HCT116 (cell line): ENCODE results near the gene BTBD16. TPM values are rescaled to one million over a fixed set of nuclear protein-coding genes. Genes with fewer than 3 reads are reported as not detected.

Source experiments
- ATAC-seq: fragments of 200-7000 bp; cut with Tn5 transposase; 2 replicates; pipeline ENCODE4 v1.9.1; 2020; ENCODE audit warnings: mild to moderate bottlenecking, moderate library complexity
- BruUV-seq: library from RNA; stranded (reverse); fragments of 400-500 nt; replicated peaks from 2 replicates; lab custom pipeline; 2021; lab: Mats Ljungman, UMichigan
- CTCF ChIA-PET: fragments of 300-600 bp; sonication (Branson Sonifier 250); formaldehyde crosslinking; loops from one replicate; lab custom pipeline; 2021; ENCODE audit warnings: antibody characterized with exemption; lab: Charles Lee
- POLR2A ChIA-PET: fragments of 300-600, 350-600 bp; sonication (Branson Sonifier 250); formaldehyde crosslinking; loops from one replicate; lab custom pipeline; 2021; ENCODE audit warnings: antibody characterized with exemption; lab: Charles Lee
- RAD21 ChIA-PET, 2 experiments: fragments of 300-600 bp; sonication (Branson Sonifier 250); formaldehyde crosslinking; loops; one replicate each; lab custom pipeline; 2023; ENCODE audit warnings: low total read pairs in 2 of 2; ENCODE audit not compliant: uncharacterized antibody in 2 of 2, unreplicated experiment in 2 of 2, low non-redundant PET in 1 of 2; lab: Charles Lee
- DNase-seq: peaks from one replicate; pipeline ENCODE4 v3.0.0-alpha.2; 2010; ENCODE audit warnings: low read depth, low spot score
- H2AFZ ChIP-seq: fragments of 200-600 bp; shearing (Covaris generic), sonication (generic); 2 replicates; pipeline ENCODE4 v1.6.1; 2017; ENCODE audit warnings: low read depth, mixed run types, mixed read lengths, antibody characterized with exemption, low read length; ENCODE audit not compliant: poor library complexity, severe bottlenecking
- H3K27ac ChIP-seq: 2 replicates; pipeline ENCODE4 v1.5.1; 2012; ENCODE audit warnings: low read depth, low read length
- H3K27me3 ChIP-seq: fragments of 200-600 bp; sonication (generic); 2 replicates; pipeline ENCODE4 v1.6.1; 2016; ENCODE audit warnings: mixed run types, low read length, mixed read lengths; ENCODE audit not compliant: insufficient read depth
- H3K36me3 ChIP-seq, 2 experiments: fragments of 200-500 bp in 1 of 2; fragments of 200-600 bp in 1 of 2; sonication (Bioruptor generic) in 1 of 2; sonication (generic) in 1 of 2; 2 replicates each; pipeline versions ENCODE4 v1.5.1 to v1.6.1; 2014 to 2016; ENCODE audit warnings: low read length in 2 of 2, inconsistent platforms in 1 of 2, mixed read lengths in 1 of 2, mixed run types in 1 of 2; ENCODE audit not compliant: insufficient read depth in 2 of 2, control insufficient read depth in 1 of 2
- H3K4me1 ChIP-seq, 2 experiments: fragments of 200-600 bp in 1 of 2; sonication (generic) in 1 of 2; 2 replicates each; pipeline versions ENCODE4 v1.5.1 to v1.6.1; 2012 to 2017; ENCODE audit warnings: low read length in 2 of 2, inconsistent platforms in 1 of 2, mild to moderate bottlenecking in 1 of 2, mixed read lengths in 1 of 2, mixed run types in 1 of 2, moderate library complexity in 1 of 2; ENCODE audit not compliant: insufficient read depth in 2 of 2, control insufficient read depth in 1 of 2
- H3K4me2 ChIP-seq: fragments of 200-600 bp; sonication (generic); 2 replicates; pipeline ENCODE4 v1.6.1; 2017; ENCODE audit warnings: mixed run types, low read length, mixed read lengths
- H3K4me3 ChIP-seq, 2 experiments: fragments of 200-600 bp in 1 of 2; sonication (generic) in 1 of 2; replicated peaks in 1 of 2; 2 replicates each; pipeline ENCODE4 v1.5.1; 2011 to 2016; ENCODE audit warnings: low read length in 2 of 2, control low read depth in 1 of 2, low read depth in 1 of 2, mild to moderate bottlenecking in 1 of 2, mixed read lengths in 1 of 2, mixed run types in 1 of 2
- H3K79me2 ChIP-seq: fragments of 200-600 bp; sonication (generic); 2 replicates; pipeline ENCODE4 v1.6.1; 2017; ENCODE audit warnings: mild to moderate bottlenecking, mixed run types, low read length, moderate library complexity, mixed read lengths; ENCODE audit not compliant: insufficient read depth
- H3K9ac ChIP-seq: fragments of 200-600 bp; sonication (generic); 2 replicates; pipeline ENCODE4 v1.6.1; 2016; ENCODE audit warnings: low read length, mixed read lengths
- H3K9me2 ChIP-seq: fragments of 200-600 bp; sonication (generic), shearing (Covaris generic); 2 replicates; pipeline ENCODE4 v1.6.1; 2017; ENCODE audit warnings: mixed run types, mild to moderate bottlenecking, moderate library complexity; ENCODE audit not compliant: insufficient read depth
- H3K9me3 ChIP-seq, 2 experiments: fragments of 200-500 bp in 1 of 2; fragments of 200-600 bp in 1 of 2; sonication (Bioruptor generic) in 1 of 2; sonication (generic) in 1 of 2; 2 replicates each; pipeline ENCODE4 v1.6.1; 2014 to 2017; ENCODE audit warnings: low read length in 2 of 2, mixed read lengths in 2 of 2, inconsistent platforms in 1 of 2, low read depth in 1 of 2, mild to moderate bottlenecking in 1 of 2, mixed run types in 1 of 2, moderate library complexity in 1 of 2; ENCODE audit not compliant: control insufficient read depth in 1 of 2, insufficient read depth in 1 of 2
- H4K20me1 ChIP-seq: fragments of 200-600 bp; sonication (generic), shearing (Covaris generic); 2 replicates; pipeline ENCODE4 v1.6.1; 2017; ENCODE audit warnings: mixed run types, mild to moderate bottlenecking, moderate library complexity; ENCODE audit not compliant: insufficient read depth
- CBX3 ChIP-seq: IDR thresholded peaks from 2 replicates; pipeline ENCODE4 v1.6.1; 2012; ENCODE audit warnings: low read depth
- CEBPB ChIP-seq: IDR thresholded peaks from 2 replicates; pipeline ENCODE4 v1.6.1; 2012; ENCODE audit warnings: low read depth
- SIN3A ChIP-seq: IDR thresholded peaks from 2 replicates; pipeline ENCODE4 v1.6.1; 2012; ENCODE audit warnings: low read depth
- YY1 ChIP-seq: IDR thresholded peaks from 2 replicates; pipeline ENCODE4 v1.6.1; 2011; ENCODE audit warnings: low read length, low read depth, moderate library complexity, mild to moderate bottlenecking; ENCODE audit not compliant: insufficient replicate concordance; ENCODE audit errors: extremely low read depth
- ZNF274 ChIP-seq: fragments of 200-500 bp; sonication (Bioruptor generic); IDR thresholded peaks from 2 replicates; pipeline ENCODE4 v1.6.1; 2014; ENCODE audit warnings: mild to moderate bottlenecking, low read depth, low read length, inconsistent platforms
- intact Hi-C: fragments of 100-400 bp; cut with micrococcal nuclease; formaldehyde crosslinking; loops from 2 replicates; pipeline ENCODE4 v1.10.0; 2022
- total RNA-seq: library from RNA; stranded (reverse); gene quantifications from one replicate; pipeline ENCODE4 v1.2.1, GENCODE V29; 2021; ENCODE audit not compliant: unreplicated experiment
- TF ChIP-seq, protein P1 (sequence below): IDR thresholded peaks from 2 replicates; pipeline ENCODE4 v1.6.1; 2012; ENCODE audit warnings: low read depth
- TF ChIP-seq, protein P2 (sequence below), 3 experiments: fragments of 200-600 bp in 1 of 3; sonication (generic) in 1 of 3; IDR thresholded peaks in 2 of 3; conservative IDR thresholded peaks in 1 of 3; 2 replicates each; pipeline ENCODE4 v1.5.1; 2012 to 2017; ENCODE audit warnings: low read depth in 2 of 3, low read length in 2 of 3, antibody characterized with exemption in 1 of 3, borderline replicate concordance in 1 of 3, control low read depth in 1 of 3, mild to moderate bottlenecking in 1 of 3, mixed read lengths in 1 of 3, mixed run types in 1 of 3, moderate library complexity in 1 of 3; ENCODE audit not compliant: insufficient read depth in 1 of 3
- TF ChIP-seq, protein P3 (sequence below): IDR thresholded peaks from 2 replicates; pipeline ENCODE4 v1.6.1; 2012
- TF ChIP-seq, protein P4 (sequence below): IDR thresholded peaks from 2 replicates; pipeline ENCODE4 v1.6.1; 2012

BTBD16 gene
- total RNA-seq, 1 experiment from 2014 or later = 0.27 TPM

DNA sequence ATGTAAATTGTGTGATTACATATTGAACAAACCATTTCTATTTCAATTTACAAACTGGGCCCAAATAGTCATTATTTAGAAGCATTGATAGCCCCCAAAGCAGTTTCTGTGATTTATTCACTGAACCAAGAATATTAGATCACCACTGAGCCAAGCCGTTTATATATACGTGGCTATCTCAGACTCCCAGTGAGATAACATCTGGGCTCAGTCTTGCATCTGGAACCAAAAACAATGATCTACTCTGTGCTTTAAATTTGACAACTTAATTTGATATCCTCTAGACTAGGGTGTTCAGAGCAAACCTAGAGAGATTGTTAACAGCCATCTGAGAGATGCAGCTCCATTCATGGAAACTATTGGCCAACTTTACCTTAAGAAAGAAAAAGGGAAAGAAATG lies 41.4 kb upstream of the BTBD16 start (continued):
- TF ChIP-seq, protein P1, sequence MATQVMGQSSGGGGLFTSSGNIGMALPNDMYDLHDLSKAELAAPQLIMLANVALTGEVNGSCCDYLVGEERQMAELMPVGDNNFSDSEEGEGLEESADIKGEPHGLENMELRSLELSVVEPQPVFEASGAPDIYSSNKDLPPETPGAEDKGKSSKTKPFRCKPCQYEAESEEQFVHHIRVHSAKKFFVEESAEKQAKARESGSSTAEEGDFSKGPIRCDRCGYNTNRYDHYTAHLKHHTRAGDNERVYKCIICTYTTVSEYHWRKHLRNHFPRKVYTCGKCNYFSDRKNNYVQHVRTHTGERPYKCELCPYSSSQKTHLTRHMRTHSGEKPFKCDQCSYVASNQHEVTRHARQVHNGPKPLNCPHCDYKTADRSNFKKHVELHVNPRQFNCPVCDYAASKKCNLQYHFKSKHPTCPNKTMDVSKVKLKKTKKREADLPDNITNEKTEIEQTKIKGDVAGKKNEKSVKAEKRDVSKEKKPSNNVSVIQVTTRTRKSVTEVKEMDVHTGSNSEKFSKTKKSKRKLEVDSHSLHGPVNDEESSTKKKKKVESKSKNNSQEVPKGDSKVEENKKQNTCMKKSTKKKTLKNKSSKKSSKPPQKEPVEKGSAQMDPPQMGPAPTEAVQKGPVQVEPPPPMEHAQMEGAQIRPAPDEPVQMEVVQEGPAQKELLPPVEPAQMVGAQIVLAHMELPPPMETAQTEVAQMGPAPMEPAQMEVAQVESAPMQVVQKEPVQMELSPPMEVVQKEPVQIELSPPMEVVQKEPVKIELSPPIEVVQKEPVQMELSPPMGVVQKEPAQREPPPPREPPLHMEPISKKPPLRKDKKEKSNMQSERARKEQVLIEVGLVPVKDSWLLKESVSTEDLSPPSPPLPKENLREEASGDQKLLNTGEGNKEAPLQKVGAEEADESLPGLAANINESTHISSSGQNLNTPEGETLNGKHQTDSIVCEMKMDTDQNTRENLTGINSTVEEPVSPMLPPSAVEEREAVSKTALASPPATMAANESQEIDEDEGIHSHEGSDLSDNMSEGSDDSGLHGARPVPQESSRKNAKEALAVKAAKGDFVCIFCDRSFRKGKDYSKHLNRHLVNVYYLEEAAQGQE = no peak
- TF ChIP-seq CBX3 = no peak
- no peak for TF ChIP-seq CEBPB
- no peak for TF ChIP-seq ZNF274
- TF ChIP-seq, protein P2, sequence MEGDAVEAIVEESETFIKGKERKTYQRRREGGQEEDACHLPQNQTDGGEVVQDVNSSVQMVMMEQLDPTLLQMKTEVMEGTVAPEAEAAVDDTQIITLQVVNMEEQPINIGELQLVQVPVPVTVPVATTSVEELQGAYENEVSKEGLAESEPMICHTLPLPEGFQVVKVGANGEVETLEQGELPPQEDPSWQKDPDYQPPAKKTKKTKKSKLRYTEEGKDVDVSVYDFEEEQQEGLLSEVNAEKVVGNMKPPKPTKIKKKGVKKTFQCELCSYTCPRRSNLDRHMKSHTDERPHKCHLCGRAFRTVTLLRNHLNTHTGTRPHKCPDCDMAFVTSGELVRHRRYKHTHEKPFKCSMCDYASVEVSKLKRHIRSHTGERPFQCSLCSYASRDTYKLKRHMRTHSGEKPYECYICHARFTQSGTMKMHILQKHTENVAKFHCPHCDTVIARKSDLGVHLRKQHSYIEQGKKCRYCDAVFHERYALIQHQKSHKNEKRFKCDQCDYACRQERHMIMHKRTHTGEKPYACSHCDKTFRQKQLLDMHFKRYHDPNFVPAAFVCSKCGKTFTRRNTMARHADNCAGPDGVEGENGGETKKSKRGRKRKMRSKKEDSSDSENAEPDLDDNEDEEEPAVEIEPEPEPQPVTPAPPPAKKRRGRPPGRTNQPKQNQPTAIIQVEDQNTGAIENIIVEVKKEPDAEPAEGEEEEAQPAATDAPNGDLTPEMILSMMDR (IDR thresholded peaks at IDR 0.05 in 2 of 3, conservative IDR thresholded peaks at IDR 0.05 in 1 of 3; ENCODE audit: borderline replicate concordance in 1 of 3, insufficient read depth in 1 of 3, low read depth in 2 of 3, low read length in 2 of 3) = no peak
- no peak for TF ChIP-seq SIN3A
- TF ChIP-seq, protein P3, sequence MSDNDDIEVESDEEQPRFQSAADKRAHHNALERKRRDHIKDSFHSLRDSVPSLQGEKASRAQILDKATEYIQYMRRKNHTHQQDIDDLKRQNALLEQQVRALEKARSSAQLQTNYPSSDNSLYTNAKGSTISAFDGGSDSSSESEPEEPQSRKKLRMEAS = no peak
- TF ChIP-seq, protein P4, sequence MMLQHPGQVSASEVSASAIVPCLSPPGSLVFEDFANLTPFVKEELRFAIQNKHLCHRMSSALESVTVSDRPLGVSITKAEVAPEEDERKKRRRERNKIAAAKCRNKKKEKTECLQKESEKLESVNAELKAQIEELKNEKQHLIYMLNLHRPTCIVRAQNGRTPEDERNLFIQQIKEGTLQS = no peak

DNA sequence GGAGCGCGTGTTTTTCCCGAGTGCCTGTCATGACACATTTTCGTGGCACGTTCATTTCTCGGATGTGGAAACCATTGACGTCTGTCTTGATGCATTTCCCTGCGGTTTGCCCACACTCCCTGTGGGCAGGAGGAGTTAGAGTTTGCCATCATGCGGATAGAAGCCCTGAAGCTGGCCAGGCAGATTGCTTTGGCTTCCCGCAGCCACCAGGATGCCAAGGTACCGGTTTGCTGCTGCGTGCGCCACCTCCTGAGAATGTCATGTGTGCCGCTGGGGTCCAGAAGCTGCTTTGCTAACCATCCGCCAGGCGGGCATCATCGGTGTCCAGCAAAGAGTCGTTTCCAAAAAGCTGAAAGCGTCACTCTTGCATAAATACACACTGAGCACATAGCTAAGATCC lies 40.9 kb upstream of the BTBD16 start:
- DNase-seq (no peak), ATAC-seq (no peak)
- Histone ChIP-seq H3K9me3 (no peaks in the 10 kb centered on the region), H4K20me1 (no peaks in the 10 kb centered on the region), H3K27me3 (no peaks in the 10 kb centered on the region), H2AFZ (no peak overlapping the region), H3K9ac (no peak overlapping the region), H3K27ac (no peak overlapping the region), H3K9me2 (no peaks in the 10 kb centered on the region), H3K79me2 (no peaks in the 10 kb centered on the region), H3K4me1 (no peaks in the 10 kb centered on the region), H3K36me3 (peaks cover 0 to 5% of the 10 kb centered on the region in 2 experiments; a peak in 2 of 4 replicates), H3K4me3 (no peak overlapping the region), H3K4me2 (no peak overlapping the region)
- RAD21 ChIA-PET = no interaction called here
- POLR2A ChIA-PET = no interaction called here
- no peak for TF ChIP-seq YY1
- CTCF ChIA-PET = no interaction called here
- no TSS peak for BruUV-seq
- intact Hi-C loops = no loop called here
